A549 (cell line): ENCODE measurements around the gene AFAP1. TPM values are rescaled to one million over a fixed set of nuclear protein-coding genes. Genes with fewer than 3 reads are reported as not detected.

Source experiments
- ATAC-seq, 2 experiments: fragments of 200-7000 bp in 1 of 2; fragments of >200 bp in 1 of 2; cut with Nextera tagmentation in 1 of 2; cut with Tn5 transposase in 1 of 2; 3 replicates each; pipeline versions ENCODE4 v1.8.0 to v1.9.1; 2018 to 2020; ENCODE audit warnings: mild to moderate bottlenecking in 1 of 2, moderate library complexity in 1 of 2
- CTCF ChIA-PET: fragments of 300-600 bp; sonication (Branson Sonifier 250); formaldehyde crosslinking; extraction: SDS; loops from one replicate; lab custom pipeline; 2021; ENCODE audit warnings: antibody characterized with exemption, inconsistent platforms; lab: Yijun Ruan, JAX
- POLR2A ChIA-PET: fragments of 350-600 bp; formaldehyde crosslinking; extraction: SDS; loops from one replicate; lab custom pipeline; 2021; ENCODE audit warnings: antibody characterized with exemption, inconsistent platforms; lab: Yijun Ruan, JAX
- DNase-seq, 2 experiments: peaks; one replicate each; pipeline versions ENCODE4 v3.0.0 to v3.0.0-alpha.2; 2011 to 2016; ENCODE audit warnings: low read depth in 1 of 2, low spot score in 1 of 2
- FAIRE-seq: peaks from 2 replicates; lab custom pipeline; 2011; peaks lifted over from hg19 to GRCh38; lab: Jason Lieb, UNC
- H3K27ac ChIP-seq, 2 experiments: fragments of >200 bp; sonication (Bioruptor Twin); formaldehyde crosslinking; 3 replicates each; pipeline ENCODE4 v1.5.1; 2016 to 2017
- H3K4me1 ChIP-seq: fragments of >200 bp; sonication (Bioruptor Twin); formaldehyde crosslinking; 3 replicates; pipeline ENCODE4 v1.6.1; 2016
- H3K4me2 ChIP-seq: fragments of >200 bp; sonication (Bioruptor Twin); formaldehyde crosslinking; 3 replicates; pipeline ENCODE4 v1.6.1; 2016
- H3K4me3 ChIP-seq: fragments of >200 bp; sonication (Bioruptor Twin); formaldehyde crosslinking; 3 replicates; pipeline ENCODE4 v1.5.1; 2016
- H3K9me3 ChIP-seq: fragments of >200 bp; sonication (Bioruptor Twin); formaldehyde crosslinking; 3 replicates; pipeline ENCODE4 v1.6.1; 2016
- BCL3 ChIP-seq: fragments of >200 bp; sonication (Bioruptor Twin); formaldehyde crosslinking; IDR thresholded peaks from 3 replicates; pipeline ENCODE4 v1.6.1; 2016
- BHLHE40 ChIP-seq: IDR thresholded peaks from 2 replicates; pipeline ENCODE4 v1.6.1; 2012; ENCODE audit warnings: low read depth, low read length, inconsistent platforms
- CBX8 ChIP-seq: fragments of 200-600 bp; sonication (generic); IDR thresholded peaks from 2 replicates; pipeline ENCODE4 v1.6.1; 2016
- CEBPB ChIP-seq, 2 experiments: fragments of >200 bp in 1 of 2; sonication (Bioruptor Twin) in 1 of 2; formaldehyde crosslinking in 1 of 2; IDR thresholded peaks; 2 replicates each; pipeline ENCODE4 v1.6.1; 2012 to 2016
- CHD4 ChIP-seq: fragments of 200-600 bp; sonication (generic); IDR thresholded peaks from 2 replicates; pipeline ENCODE4 v1.6.1; 2016; ENCODE audit warnings: antibody characterized with exemption, mild to moderate bottlenecking, borderline replicate concordance
- EHF ChIP-seq: fragments of 250-450 bp; sonication (Bioruptor Pico); IDR thresholded peaks from 2 replicates; pipeline ENCODE4 v1.5.0; 2020; ENCODE audit warnings: mild to moderate bottlenecking
- EHMT2 ChIP-seq: fragments of 200-600 bp; sonication (generic); IDR thresholded peaks from 2 replicates; pipeline ENCODE4 v1.6.1; 2016; ENCODE audit warnings: antibody characterized with exemption, low read depth, mild to moderate bottlenecking, moderate library complexity
- ELK1 ChIP-seq: fragments of 150-350 bp; IDR thresholded peaks from 2 replicates; pipeline ENCODE4 v1.6.1; 2014; ENCODE audit warnings: low read depth, mild to moderate bottlenecking, low read length
- ESRRA ChIP-seq: fragments of 150-350 bp; IDR thresholded peaks from 2 replicates; pipeline ENCODE4 v1.6.1; 2014; ENCODE audit warnings: mild to moderate bottlenecking, low read length, borderline replicate concordance
- FOSB ChIP-seq: fragments of 250-450 bp; sonication (Bioruptor Pico); IDR thresholded peaks from 2 replicates; pipeline ENCODE4 v1.5.0; 2020; ENCODE audit warnings: mild to moderate bottlenecking, moderate library complexity
- FOXS1 ChIP-seq: fragments of 250-450 bp; sonication (Bioruptor Pico); IDR thresholded peaks from 2 replicates; pipeline ENCODE4 v1.5.0; 2020; ENCODE audit warnings: mild to moderate bottlenecking, moderate library complexity
- GATA3 ChIP-seq: IDR thresholded peaks from 2 replicates; pipeline ENCODE4 v1.6.1; 2012; ENCODE audit warnings: borderline replicate concordance
- HEYL ChIP-seq: fragments of 250-450 bp; sonication (Bioruptor Pico); IDR thresholded peaks from 2 replicates; pipeline ENCODE4 v1.8.0; 2021; ENCODE audit warnings: mild to moderate bottlenecking, moderate library complexity
- HOXB13 ChIP-seq: fragments of 250-450 bp; sonication (Bioruptor Pico); IDR thresholded peaks from 2 replicates; pipeline ENCODE4 v1.5.0; 2020; ENCODE audit warnings: low read depth, mild to moderate bottlenecking, moderate library complexity
- JUNB ChIP-seq: fragments of >200 bp; sonication (Bioruptor Twin); formaldehyde crosslinking; IDR thresholded peaks from 2 replicates; pipeline ENCODE4 v1.6.1; 2016
- KDM1A ChIP-seq: fragments of 200-600 bp; sonication (generic); IDR thresholded peaks from 2 replicates; pipeline ENCODE4 v1.6.1; 2016; ENCODE audit warnings: low read depth, mild to moderate bottlenecking
- KDM5A ChIP-seq: fragments of 200-600 bp; sonication (generic); IDR thresholded peaks from 2 replicates; pipeline ENCODE4 v1.6.1; 2016; ENCODE audit warnings: antibody characterized with exemption, mild to moderate bottlenecking
- MYC ChIP-seq: IDR thresholded peaks from 2 replicates; pipeline ENCODE4 v1.6.1; 2012; ENCODE audit warnings: mild to moderate bottlenecking, inconsistent platforms, low read length, improper control_type of control experiment, borderline replicate concordance
- NFE2L2 ChIP-seq: fragments of 150-350 bp; conservative IDR thresholded peaks from 2 replicates; pipeline ENCODE4 v1.6.1; 2014; ENCODE audit warnings: low read length
- NR3C1 ChIP-seq: fragments of >200 bp; sonication (Bioruptor Twin); formaldehyde crosslinking; IDR thresholded peaks from 3 replicates; pipeline ENCODE4 v1.6.1; 2017
- PHF8 ChIP-seq: fragments of 200-600 bp; sonication (generic); IDR thresholded peaks from 2 replicates; pipeline ENCODE4 v1.6.1; 2016; ENCODE audit warnings: low read depth, mild to moderate bottlenecking, antibody characterized with exemption, moderate library complexity, borderline replicate concordance
- REST ChIP-seq: fragments of 200-600 bp; sonication (generic); IDR thresholded peaks from 2 replicates; pipeline ENCODE4 v1.6.1; 2016; ENCODE audit warnings: antibody characterized with exemption, mild to moderate bottlenecking, moderate library complexity
- RFX5 ChIP-seq: fragments of 450-650 bp; IDR thresholded peaks from 2 replicates; pipeline ENCODE4 v1.7.1; 2014; ENCODE audit warnings: antibody characterized with exemption, mild to moderate bottlenecking, moderate library complexity
- SREBF2 ChIP-seq: fragments of 450-650 bp; IDR thresholded peaks from 2 replicates; pipeline ENCODE4 v1.6.1; 2014; ENCODE audit warnings: mild to moderate bottlenecking, moderate library complexity
- TP53 ChIP-seq: fragments of 250-450 bp; sonication (Bioruptor Pico); IDR thresholded peaks from 2 replicates; pipeline ENCODE4 v1.5.0; 2021; ENCODE audit warnings: mild to moderate bottlenecking, moderate library complexity
- USF2 ChIP-seq: fragments of 450-650 bp; IDR thresholded peaks from 2 replicates; pipeline ENCODE4 v1.6.1; 2014; ENCODE audit warnings: antibody characterized with exemption
- ZC3H11A ChIP-seq: fragments of 450-650 bp; IDR thresholded peaks from 2 replicates; pipeline ENCODE4 v1.6.1; 2014; ENCODE audit warnings: antibody characterized with exemption, mild to moderate bottlenecking
- ZNF302 ChIP-seq: fragments of 250-450 bp; sonication (Bioruptor Pico); IDR thresholded peaks from 2 replicates; pipeline ENCODE4 v1.9.0; 2021; ENCODE audit warnings: inconsistent platforms, mild to moderate bottlenecking, moderate library complexity
- ZSCAN20 ChIP-seq: fragments of 250-450 bp; sonication (Bioruptor Pico); IDR thresholded peaks from 2 replicates; pipeline ENCODE4 v1.8.0; 2022; ENCODE audit warnings: mild to moderate bottlenecking, moderate library complexity
- WGBS: methylation state at CpG from one replicate; pipeline ENCODE4 v1.1.6; 2017; ENCODE audit errors: missing lambda C conversion rate; 5-methylcytosine and 5-hydroxymethylcytosine counted together
- polyA plus RNA-seq, 4 experiments: library from polyadenylated mRNA; depleted of rRNA in 3 of 4; stranded (reverse); fragments of >200 nt; fragmentation: RNase III in 1 of 4; extraction: RNeasy Plus Mini Kit Qiagen cat#74134 plus additional on column Dnase treatment in 1 of 4; gene quantifications; 2 replicates in 3 of 4; 3 replicates in 1 of 4; pipeline ENCODE4 v1.2.3, GENCODE V29; 2011 to 2017

Gene AFAP1
- polyA plus RNA-seq, 2 of the 4 experiments (the other 2 are of a cell fraction), result 25.4 to 29.6 TPM

- H3K27ac ChIP-seq, result no peak overlapping the region
- FAIRE-seq, result no peak
Observed at GRCh38 chr4:7785017-7785416, 154.6 kb downstream of the AFAP1 start.

GRCh38 chr4:7784131-7784870, 155.4 kb downstream of the AFAP1 start:
- TF ChIP-seq TP53 (no peak), EHF (no peak), CEBPB (IDR thresholded peaks at IDR 0.05) (no peak), CBX8 (no peak), ELK1 (no peak), ZC3H11A (no peak), BCL3 (no peak), SREBF2 (no peak), ESRRA (no peak), KDM1A (no peak), HOXB13 (CRISPR knock-in tag) (no peak), HEYL (CRISPR knock-in tag) (no peak), CHD4 (no peak), FOSB (CRISPR knock-in tag) (no peak), GATA3 (no peak)
- TF ChIP-seq, all 56 proteins: peak for 0
- H3K4me3 ChIP-seq, result no peak overlapping the region
- ATAC-seq, result no peak
- H3K27ac ChIP-seq, result no peak overlapping the region
- CTCF ChIA-PET, result interaction anchor here (0.8 to 1.9 kb wide), 2 partner anchors 11 to 22 kb away, joined by 3 to 6 read pairs; no protein-coding TSS in a partner anchor
- no peak overlapping the region for H3K4me2 ChIP-seq
- no peaks in the 10 kb centered on the region for H3K4me1 ChIP-seq
- no peak for DNase-seq
- FAIRE-seq, result no peak
- H3K9me3 ChIP-seq, result no peaks in the 10 kb centered on the region
- WGBS, result 96% methylated on average over 10 of the region's 14 CpGs
- POLR2A ChIA-PET, result no interaction called here

More at GRCh38 chr4:7785017-7785416, 154.6 kb downstream of the AFAP1 start:
- Histone ChIP-seq H3K9me3 (no peaks in the 10 kb centered on the region), H3K4me1 (no peaks in the 10 kb centered on the region), H3K4me3 (no peak overlapping the region), H3K4me2 (no peak overlapping the region)
- ATAC-seq, result no peak
- 90% methylated on average over 11 of the region's 11 CpGs for WGBS
- CTCF ChIA-PET, result interaction anchor here (0.8 kb wide), 1 partner anchor 12 kb away, joined by 3 read pairs; no protein-coding TSS in a partner anchor
- POLR2A ChIA-PET, result no interaction called here
- TF ChIP-seq FOXS1 (CRISPR knock-in tag), result no peak
- TF ChIP-seq BHLHE40, result no peak
- no peak for TF ChIP-seq KDM5A
- TF ChIP-seq ZNF302, result no peak
- no peak for TF ChIP-seq JUNB
- no peak for TF ChIP-seq ZSCAN20 (CRISPR knock-in tag)
- no peak for TF ChIP-seq RFX5
- no peak for TF ChIP-seq EHMT2
- no peak for TF ChIP-seq USF2
- TF ChIP-seq REST, result no peak
- TF ChIP-seq MYC, result no peak
- TF ChIP-seq NFE2L2, result no peak
- no peak for TF ChIP-seq NR3C1
- no peak for TF ChIP-seq CEBPB (IDR thresholded peaks at IDR 0.05)
- no peak for TF ChIP-seq PHF8
- DNase-seq, result no peak
